GM19372 (cell line): ENCODE measurements around the gene GALK1.
"Not testable (repeated sequence)": the region's sequence is repeated elsewhere in the genome, so short reads cannot be mapped to it uniquely, and the experiment has no call there.

Experiments
- ATAC-seq: cut with Tn5 transposase; IDR thresholded peaks from one replicate; pipeline ENCODE4 v1.9.1; 2021; ENCODE audit warnings: mild to moderate bottlenecking, low read depth, moderate library complexity; ENCODE audit not compliant: unreplicated experiment

The GALK1 gene

DNA sequence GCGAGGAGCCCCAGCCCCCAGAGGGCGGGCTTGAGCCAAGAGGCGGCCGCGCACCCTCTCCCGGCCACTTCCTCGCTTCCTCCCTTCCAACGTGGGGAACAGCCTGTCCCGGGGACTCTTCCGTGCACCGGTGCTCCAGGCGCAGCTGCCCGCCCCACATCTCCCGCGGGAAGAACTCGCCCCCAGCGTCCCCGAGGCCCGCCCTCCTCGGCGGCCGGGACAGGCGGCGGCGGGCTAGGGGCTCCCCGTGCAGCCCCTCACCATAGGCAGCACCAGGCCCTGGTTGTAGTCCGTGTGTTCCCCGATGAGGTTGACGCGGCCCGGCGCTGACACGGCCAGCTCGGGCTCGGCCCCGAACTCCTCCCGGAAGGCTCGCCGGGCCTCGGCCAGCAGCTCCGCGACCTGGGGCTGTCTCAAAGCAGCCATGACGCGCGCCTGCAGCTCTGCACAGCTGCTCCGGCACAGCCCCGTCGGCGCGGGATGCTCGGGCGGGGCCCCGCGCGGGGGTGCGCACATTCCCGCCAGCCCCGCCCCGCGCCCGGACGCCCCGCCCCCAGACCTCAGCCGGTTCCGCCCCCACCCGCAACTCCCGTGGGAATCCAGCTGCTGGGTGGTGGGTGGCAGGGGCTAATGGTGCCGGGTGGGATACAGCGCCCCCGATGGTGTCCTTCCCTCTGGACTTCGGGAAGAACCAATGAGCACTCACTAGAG lies at the start of gene GALK1:
Gene GALK1 (minus strand): TSS at position 482 of the 711 bp plus-strand sequence. CDS start 56 bp downstream, at position 426.
- peak; percentile 74 for ATAC-seq

GRCh38 chr17:75814021-75814395 lies 49.0 kb upstream of the GALK1 start:
- ATAC-seq: no peak

DNA sequence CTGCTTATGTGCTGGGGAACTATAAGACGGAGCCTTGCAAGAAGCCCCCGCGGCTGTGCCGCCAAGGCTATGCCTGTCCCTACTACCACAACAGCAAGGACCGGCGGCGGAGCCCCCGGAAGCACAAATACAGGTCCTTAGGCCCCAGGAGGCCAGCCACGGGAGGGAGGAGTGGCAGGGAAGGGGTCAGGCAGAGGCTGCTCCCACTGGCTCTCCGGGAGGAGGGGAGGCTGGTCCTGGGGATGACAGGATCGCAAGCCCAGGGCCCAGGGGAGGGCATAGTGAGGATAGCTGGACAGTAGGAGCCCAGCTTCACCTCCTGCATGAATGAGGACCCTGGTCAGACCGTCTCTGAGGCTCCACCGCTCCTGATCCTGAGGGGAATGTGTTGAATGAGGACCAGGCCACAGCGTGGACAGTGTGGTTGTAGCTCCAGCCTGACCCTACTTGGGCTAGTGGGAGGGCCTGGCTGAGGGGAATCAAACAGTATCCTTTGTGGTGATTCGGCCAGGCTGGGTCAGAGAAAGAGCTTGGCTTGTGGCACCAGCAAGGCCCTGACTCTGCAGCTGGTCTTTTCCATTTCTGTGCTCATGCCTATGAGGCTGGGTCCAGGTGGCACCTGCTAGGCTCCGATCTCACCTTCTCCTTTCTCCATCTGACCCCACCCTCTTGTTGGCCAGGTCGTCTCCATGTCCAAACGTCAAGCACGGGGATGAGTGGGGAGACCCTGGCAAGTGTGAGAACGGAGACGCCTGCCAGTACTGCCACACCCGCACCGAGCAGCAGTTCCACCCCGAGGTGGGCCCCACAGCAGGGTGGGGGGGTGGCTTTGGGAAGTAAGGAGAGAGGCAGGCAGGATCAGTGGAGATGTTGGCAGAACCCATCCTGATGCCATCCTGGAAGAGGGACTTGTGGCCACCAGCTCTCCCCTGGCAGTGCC lies 48.4 kb upstream of the GALK1 start:
- no peak for ATAC-seq

- ATAC-seq: no peak
Measured at GRCh38 chr17:75812096-75813013, 47.4 kb upstream of the GALK1 start.

DNA sequence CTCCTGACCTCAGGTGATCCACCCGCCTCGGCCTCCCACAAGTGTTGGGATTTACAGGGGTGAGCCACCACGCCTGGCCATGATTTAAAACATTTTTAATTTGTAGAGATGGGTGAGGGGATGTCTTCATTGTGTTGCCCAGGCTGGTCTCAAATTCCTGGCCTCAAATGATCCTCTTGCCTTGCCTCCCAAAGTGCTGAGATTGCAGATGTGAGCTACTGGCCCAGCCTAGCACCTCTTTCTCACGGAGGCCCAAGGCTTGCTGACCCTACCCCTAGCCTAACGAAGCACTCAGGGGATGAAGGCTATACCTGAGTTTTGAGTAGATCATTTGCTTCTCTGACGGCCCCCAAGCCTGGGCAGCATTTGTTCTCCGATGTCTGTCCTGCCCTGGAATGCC lies 46.2 kb upstream of the GALK1 start:
- no peak for ATAC-seq

- ATAC-seq: not testable (repeated sequence)
Measured at GRCh38 chr17:75810756-75811155, 45.8 kb upstream of the GALK1 start.

GRCh38 chr17:75810216-75810615 lies 45.2 kb upstream of the GALK1 start:
- no peak for ATAC-seq

GRCh38 chr17:75809631-75810111 lies 44.7 kb upstream of the GALK1 start:
- no peak for ATAC-seq

- ATAC-seq: no peak
Measured at GRCh38 chr17:75808905-75809621, 44.1 kb upstream of the GALK1 start.

DNA sequence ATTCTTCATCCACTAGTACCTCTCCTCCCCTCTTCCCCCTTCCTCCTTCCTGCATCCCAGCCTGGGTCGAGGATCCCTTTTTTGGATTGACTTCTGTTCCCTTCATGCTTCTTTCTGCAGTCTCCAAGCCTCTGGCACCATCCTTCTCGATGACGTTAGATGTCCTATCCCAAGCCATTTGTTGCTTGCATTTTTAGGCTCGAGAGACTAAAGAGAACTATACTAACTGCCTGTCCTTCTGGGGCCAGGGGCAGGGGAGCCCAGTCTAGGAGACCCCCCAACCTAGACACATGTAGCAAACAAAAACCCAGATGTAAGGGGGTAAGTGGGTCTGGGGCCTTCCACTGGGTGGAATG lies 43.5 kb upstream of the GALK1 start:
- no peak for ATAC-seq

GRCh38 chr17:75807861-75808260 lies 42.9 kb upstream of the GALK1 start:
- no peak for ATAC-seq

- ATAC-seq: no peak
Measured at GRCh38 chr17:75806822-75807500, 42.0 kb upstream of the GALK1 start.

DNA sequence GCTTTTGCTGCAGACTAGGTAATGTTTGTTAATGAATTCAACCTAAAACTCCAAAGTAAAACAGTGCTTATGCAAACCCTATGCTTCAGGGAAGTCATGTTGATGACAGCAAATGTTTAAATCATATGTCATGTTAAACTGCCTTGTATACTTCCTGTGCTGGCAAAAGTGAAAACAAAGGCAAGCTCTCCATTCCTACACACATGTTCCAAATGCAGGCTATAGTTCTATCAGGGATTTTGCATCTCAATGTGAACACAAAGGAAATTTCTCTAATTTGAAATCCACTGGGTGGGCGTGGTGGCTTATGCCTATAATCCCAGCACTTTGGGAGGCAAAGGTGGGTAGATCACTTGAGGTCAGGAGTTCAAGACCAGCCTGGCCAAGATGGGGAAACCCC lies 38.9 kb upstream of the GALK1 start:
- no peak for ATAC-seq

DNA sequence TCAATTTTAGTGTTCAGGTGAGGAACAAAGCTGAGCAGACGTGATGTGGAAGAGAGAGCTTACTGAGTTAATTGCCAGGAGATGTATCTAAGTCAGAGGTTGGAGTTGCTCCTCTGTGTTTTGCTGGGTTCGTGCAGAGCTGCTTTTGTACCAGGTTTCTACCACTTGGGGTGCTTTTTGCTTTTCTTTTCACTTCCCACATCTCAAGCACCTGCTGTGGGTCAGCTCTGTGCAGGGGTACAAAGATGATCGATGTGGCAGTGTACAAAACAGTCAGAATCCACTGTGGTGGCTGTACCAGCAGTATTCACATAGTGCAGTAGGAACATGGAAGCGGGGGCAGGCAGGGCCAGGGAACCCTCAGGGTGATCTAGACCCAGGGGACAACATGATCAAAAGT lies 34.4 kb upstream of the GALK1 start:
- no peak for ATAC-seq

DNA sequence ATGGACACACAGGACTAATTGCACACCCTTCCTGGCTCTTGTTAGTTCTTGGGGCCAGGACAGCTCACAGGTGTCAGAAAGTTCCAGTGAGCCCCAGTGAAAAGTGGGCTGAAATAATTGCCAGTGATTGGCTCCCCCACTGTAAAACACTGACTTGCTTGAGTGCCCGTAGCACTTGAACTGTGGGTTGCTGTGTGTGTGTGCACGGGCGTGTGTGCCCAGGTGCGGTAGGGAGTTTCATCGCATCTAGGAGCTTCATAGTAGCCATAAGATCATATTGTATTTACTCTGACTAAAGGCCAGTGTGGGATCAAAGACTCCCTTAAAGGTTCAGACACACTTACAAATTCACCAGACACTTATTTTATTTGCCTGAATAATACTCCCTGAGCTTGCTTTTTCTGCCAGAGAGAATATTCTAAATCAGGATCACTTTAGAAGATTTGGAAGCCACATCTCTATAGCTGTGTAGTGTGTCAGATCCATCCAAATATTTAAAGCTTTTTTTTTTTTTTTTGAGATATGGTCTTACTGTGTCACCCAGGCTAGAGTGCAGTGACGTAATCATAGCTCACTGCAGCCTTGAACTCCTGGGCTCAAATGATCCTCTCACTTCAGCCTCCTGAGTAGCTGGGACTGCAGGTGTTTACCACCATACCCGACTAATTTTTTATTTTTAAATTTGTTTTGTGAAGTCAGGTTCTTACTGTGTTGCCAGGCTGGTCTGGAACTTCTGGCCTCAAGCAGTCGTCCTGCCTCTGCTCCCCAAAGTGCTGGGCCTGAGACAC lies 31.0 kb upstream of the GALK1 start:
- ATAC-seq: no peak

DNA sequence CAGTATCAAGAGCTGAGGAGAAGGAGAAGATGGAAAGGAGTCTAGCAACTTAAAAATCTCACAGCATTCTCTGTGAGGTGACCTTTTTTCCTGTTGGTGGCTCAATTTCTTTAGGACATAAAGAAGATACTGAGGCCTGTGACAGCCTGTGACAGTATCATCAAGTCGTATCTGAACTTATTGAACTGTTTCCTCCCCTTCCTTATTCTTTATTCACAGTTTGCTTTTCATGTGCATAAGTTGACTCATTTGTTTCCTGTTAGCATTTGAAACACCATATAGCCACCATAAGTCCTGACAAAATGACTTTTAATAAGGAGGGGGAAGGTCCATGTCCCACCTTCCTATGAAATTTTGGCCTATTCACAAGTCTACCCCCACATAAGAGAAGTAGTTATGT lies 28.5 kb upstream of the GALK1 start:
- ATAC-seq: no peak

DNA sequence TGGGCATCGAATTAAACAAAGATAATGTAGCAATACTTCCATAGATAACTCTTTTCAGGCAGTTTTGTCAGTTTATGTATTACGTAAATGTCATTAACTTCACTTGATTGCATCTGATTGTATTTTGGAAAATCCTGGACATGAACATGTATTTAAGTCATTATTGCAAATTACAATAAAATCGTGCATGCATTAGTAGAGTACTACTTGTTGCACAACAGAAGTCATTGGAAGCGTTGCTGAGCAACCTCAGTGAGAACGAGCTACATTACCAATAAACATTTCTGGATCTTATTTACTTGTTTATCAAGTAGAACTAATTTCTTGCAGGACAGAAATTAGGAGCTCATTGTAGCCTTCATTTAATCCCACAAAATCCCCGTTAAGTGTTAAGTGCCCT lies 26.3 kb upstream of the GALK1 start:
- ATAC-seq: no peak

DNA sequence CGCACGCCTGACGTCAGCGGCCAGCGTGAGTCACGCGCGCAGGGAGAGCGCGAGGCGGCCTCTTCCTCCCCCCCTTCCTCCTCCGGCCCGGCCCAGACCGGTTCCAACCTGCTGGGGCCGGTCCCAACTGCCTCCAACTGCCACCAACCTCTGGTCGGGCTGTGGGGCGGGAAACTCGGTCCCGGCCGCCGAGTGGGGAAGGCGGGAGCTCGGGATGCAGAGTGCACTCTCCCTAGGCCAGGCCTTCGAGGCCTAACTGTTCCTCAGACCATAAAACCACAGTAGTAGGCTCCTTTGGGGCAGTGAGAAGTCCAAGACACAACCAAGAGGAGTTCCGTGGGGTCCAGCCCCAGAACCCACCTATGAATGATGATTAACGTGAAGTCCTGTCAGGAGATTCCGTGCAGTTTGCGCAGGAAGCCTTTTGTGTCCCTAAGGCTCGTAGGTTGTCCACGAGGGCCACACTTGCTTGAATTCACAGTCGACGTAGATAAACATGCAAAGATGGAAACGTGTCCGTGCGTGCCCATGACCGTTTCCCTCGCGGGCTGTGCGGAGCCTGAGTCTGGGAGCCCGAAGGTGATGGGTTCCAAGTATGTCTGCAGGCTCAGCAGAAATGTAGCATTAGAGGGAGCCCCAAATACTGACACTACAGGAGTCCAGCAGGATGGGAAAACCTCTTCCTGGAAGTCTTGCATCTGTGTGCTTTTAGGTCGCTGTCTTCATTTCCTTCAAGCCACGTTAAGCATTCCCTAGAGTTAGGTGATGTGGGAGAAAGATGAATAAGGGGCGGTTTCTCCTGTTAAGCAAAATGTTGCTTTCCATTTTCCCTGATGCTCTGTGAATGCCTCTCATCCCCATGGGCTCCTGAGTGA lies 20.3 kb upstream of the GALK1 start:
- peak; percentile 58 for ATAC-seq
